Parathyroid adenoma (tissue), 2 donors: ENCODE measurements around the gene C4orf50.

ENCODE experiments used
- H2AFZ ChIP-seq: fragments of 300-600 bp; sonication (generic); one replicate; pipeline ENCODE4 v1.7.0; 2017; ENCODE audit warnings: antibody characterized with exemption, mild to moderate bottlenecking
- H3K27ac ChIP-seq: fragments of 300-600 bp; sonication (generic); one replicate; pipeline ENCODE4 v1.7.0; 2017
- H3K27me3 ChIP-seq: fragments of 300-600 bp; sonication (generic); one replicate; pipeline ENCODE4 v1.7.0; 2017; ENCODE audit warnings: low read length; ENCODE audit not compliant: control insufficient read depth, insufficient read depth
- H3K36me3 ChIP-seq: fragments of 300-600 bp; sonication (generic); one replicate; pipeline ENCODE4 v1.7.0; 2017; ENCODE audit warnings: low read length; ENCODE audit not compliant: control insufficient read depth, insufficient read depth
- H3K4me1 ChIP-seq: fragments of 300-600 bp; sonication (generic); one replicate; pipeline ENCODE4 v1.7.0; 2017; ENCODE audit warnings: control low read depth
- H3K4me2 ChIP-seq: fragments of 300-600 bp; sonication (generic); one replicate; pipeline ENCODE4 v1.7.0; 2017; ENCODE audit warnings: low read length
- H3K4me3 ChIP-seq: fragments of 300-600 bp; sonication (generic); one replicate; pipeline ENCODE4 v1.7.0; 2017; ENCODE audit warnings: low read depth, low read length
- H3K79me2 ChIP-seq: fragments of 300-600 bp; sonication (generic); one replicate; pipeline ENCODE4 v1.7.0; 2017; ENCODE audit warnings: control low read depth
- H3K9ac ChIP-seq: fragments of 300-600 bp; sonication (generic); one replicate; pipeline ENCODE4 v1.7.0; 2017; ENCODE audit warnings: mild to moderate bottlenecking
- H3K9me3 ChIP-seq: fragments of 300-600 bp; sonication (generic); one replicate; pipeline ENCODE4 v1.7.0; 2017; ENCODE audit warnings: low read length; ENCODE audit not compliant: control insufficient read depth
- CTCF ChIP-seq: fragments of 300-600 bp; sonication (generic); IDR thresholded peaks from one replicate; pipeline ENCODE4 v1.7.0; 2017; ENCODE audit warnings: antibody characterized with exemption, mild to moderate bottlenecking
- donor health status: primary hyperparathyroidism.

The C4orf50 gene

GRCh38 chr4:5945171-5945570 is 73.1 kb downstream of the C4orf50 start:
- Histone ChIP-seq H3K27me3 (no peaks in the 10 kb centered on the region), H2AFZ (no peak overlapping the region), H3K9me3 (no peaks in the 10 kb centered on the region), H3K4me3 (no peak overlapping the region), H3K27ac (no peak overlapping the region), H3K4me1 (no peaks in the 10 kb centered on the region), H3K9ac (no peak overlapping the region), H3K4me2 (no peak overlapping the region), H3K79me2 (no peaks in the 10 kb centered on the region), H3K36me3 (no peaks in the 10 kb centered on the region)
- no peak for TF ChIP-seq CTCF

- H3K27me3 ChIP-seq, result no peaks in the 10 kb centered on the region
These were observed 74.7 kb downstream of the C4orf50 start for GRCh38 chr4:5943561-5943960.

GRCh38 chr4:5942947-5943346 is 75.3 kb downstream of the C4orf50 start:
- Histone ChIP-seq H2AFZ (no peak overlapping the region), H3K79me2 (no peaks in the 10 kb centered on the region), H3K4me3 (no peak overlapping the region), H3K9ac (no peak overlapping the region), H3K36me3 (no peaks in the 10 kb centered on the region), H3K27ac (no peak overlapping the region), H3K4me2 (no peak overlapping the region), H3K27me3 (no peaks in the 10 kb centered on the region), H3K4me1 (no peaks in the 10 kb centered on the region), H3K9me3 (no peaks in the 10 kb centered on the region)
- no peak for TF ChIP-seq CTCF

More at GRCh38 chr4:5943561-5943960, 74.7 kb downstream of the C4orf50 start:
- Histone ChIP-seq H3K27ac (no peak overlapping the region), H3K9ac (no peak overlapping the region), H3K4me2 (no peak overlapping the region), H3K9me3 (no peaks in the 10 kb centered on the region), H3K36me3 (no peaks in the 10 kb centered on the region), H3K4me1 (no peaks in the 10 kb centered on the region), H3K4me3 (no peak overlapping the region), H2AFZ (no peak overlapping the region), H3K79me2 (no peaks in the 10 kb centered on the region)
- no peak for TF ChIP-seq CTCF

- Histone ChIP-seq H3K4me1 (no peaks in the 10 kb centered on the region), H3K79me2 (no peaks in the 10 kb centered on the region), H3K4me3 (no peak overlapping the region), H2AFZ (no peak overlapping the region), H3K9me3 (no peaks in the 10 kb centered on the region), H3K27me3 (no peaks in the 10 kb centered on the region), H3K27ac (no peak overlapping the region), H3K36me3 (no peaks in the 10 kb centered on the region), H3K4me2 (no peak overlapping the region), H3K9ac (no peak overlapping the region)
- no peak for TF ChIP-seq CTCF
These were observed 76.6 kb downstream of the C4orf50 start for GRCh38 chr4:5941601-5942000.

- no peaks in the 10 kb centered on the region for H3K79me2 ChIP-seq
- no peak overlapping the region for H3K4me3 ChIP-seq
- no peak overlapping the region for H2AFZ ChIP-seq
- H3K4me1 ChIP-seq, result no peaks in the 10 kb centered on the region
- H3K27me3 ChIP-seq, result no peaks in the 10 kb centered on the region
- no peak overlapping the region for H3K4me2 ChIP-seq
- H3K9ac ChIP-seq, result no peak overlapping the region
- no peak for TF ChIP-seq CTCF
- H3K9me3 ChIP-seq, result no peaks in the 10 kb centered on the region
- no peak overlapping the region for H3K27ac ChIP-seq
- H3K36me3 ChIP-seq, result no peaks in the 10 kb centered on the region
These were observed 77.6 kb downstream of the C4orf50 start for GRCh38 chr4:5940470-5941203.
